Parathyroid adenoma (tissue), 2 donors: ENCODE measurements around the gene POLN.

Experiments used
- H2AFZ ChIP-seq: fragments of 300-600 bp; sonication (generic); one replicate; pipeline ENCODE4 v1.7.0; 2017; ENCODE audit warnings: antibody characterized with exemption, mild to moderate bottlenecking
- H3K27ac ChIP-seq: fragments of 300-600 bp; sonication (generic); one replicate; pipeline ENCODE4 v1.7.0; 2017
- H3K27me3 ChIP-seq: fragments of 300-600 bp; sonication (generic); one replicate; pipeline ENCODE4 v1.7.0; 2017; ENCODE audit warnings: low read length; ENCODE audit not compliant: control insufficient read depth, insufficient read depth
- H3K36me3 ChIP-seq: fragments of 300-600 bp; sonication (generic); one replicate; pipeline ENCODE4 v1.7.0; 2017; ENCODE audit warnings: low read length; ENCODE audit not compliant: control insufficient read depth, insufficient read depth
- H3K4me1 ChIP-seq: fragments of 300-600 bp; sonication (generic); one replicate; pipeline ENCODE4 v1.7.0; 2017; ENCODE audit warnings: control low read depth
- H3K4me2 ChIP-seq: fragments of 300-600 bp; sonication (generic); one replicate; pipeline ENCODE4 v1.7.0; 2017; ENCODE audit warnings: low read length
- H3K4me3 ChIP-seq: fragments of 300-600 bp; sonication (generic); one replicate; pipeline ENCODE4 v1.7.0; 2017; ENCODE audit warnings: low read depth, low read length
- H3K79me2 ChIP-seq: fragments of 300-600 bp; sonication (generic); one replicate; pipeline ENCODE4 v1.7.0; 2017; ENCODE audit warnings: control low read depth
- H3K9ac ChIP-seq: fragments of 300-600 bp; sonication (generic); one replicate; pipeline ENCODE4 v1.7.0; 2017; ENCODE audit warnings: mild to moderate bottlenecking
- H3K9me3 ChIP-seq: fragments of 300-600 bp; sonication (generic); one replicate; pipeline ENCODE4 v1.7.0; 2017; ENCODE audit warnings: low read length; ENCODE audit not compliant: control insufficient read depth
- TF ChIP-seq, protein P1 (sequence below): fragments of 300-600 bp; sonication (generic); IDR thresholded peaks from one replicate; pipeline ENCODE4 v1.7.0; 2017; ENCODE audit warnings: antibody characterized with exemption, mild to moderate bottlenecking
- donor health status: primary hyperparathyroidism.

The POLN gene

DNA sequence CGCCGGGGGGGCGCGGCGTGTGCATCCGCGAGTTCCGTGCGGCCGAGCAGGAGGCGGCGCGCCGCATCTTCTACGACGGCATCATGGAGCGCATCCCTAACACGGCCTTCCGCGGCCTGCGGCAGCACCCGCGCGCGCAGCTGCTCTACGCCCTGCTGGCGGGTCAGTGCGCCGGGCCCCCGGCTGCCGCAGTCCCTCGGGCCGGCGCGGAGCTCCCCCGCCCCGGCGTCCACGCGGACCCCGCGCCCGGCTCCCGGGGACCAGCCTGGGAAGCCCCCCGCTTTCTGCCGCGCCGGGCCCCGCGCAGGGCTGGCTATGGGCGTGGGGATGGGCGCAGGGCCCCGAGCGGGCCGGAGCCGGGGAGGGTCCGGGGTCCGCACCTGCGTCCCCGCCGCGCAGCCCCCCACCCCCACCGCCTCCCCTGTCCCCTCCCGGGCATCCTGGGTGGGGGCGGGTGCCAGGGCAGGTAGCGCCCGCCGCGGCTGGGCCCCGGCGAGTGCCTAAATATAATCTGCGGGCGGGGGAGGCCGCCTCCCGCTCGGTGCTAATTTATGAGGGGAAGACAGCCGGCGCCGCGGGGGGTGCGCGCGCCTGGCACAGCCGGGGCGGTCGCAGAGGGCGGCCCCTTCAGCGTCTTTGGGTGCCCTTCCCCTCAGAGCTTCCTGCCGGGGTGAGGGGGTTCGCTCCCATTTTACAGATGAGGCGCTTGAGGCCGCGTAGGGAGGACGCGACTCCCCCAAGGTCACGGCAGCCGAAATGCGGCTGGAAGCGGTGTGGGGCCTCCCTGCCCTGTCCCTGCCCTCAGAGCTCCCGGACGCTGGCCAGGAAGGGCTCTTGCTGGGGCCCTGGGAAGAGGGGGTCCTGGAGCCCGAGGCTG, 182.0 kb downstream of the POLN start:
- Histone ChIP-seq H3K9ac (no peak overlapping the region), H3K4me2 (no peak overlapping the region), H3K27me3 (no peaks in the 10 kb centered on the region), H2AFZ (no peak overlapping the region), H3K4me1 (no peaks in the 10 kb centered on the region), H3K79me2 (no peaks in the 10 kb centered on the region), H3K9me3 (no peaks in the 10 kb centered on the region), H3K36me3 (no peaks in the 10 kb centered on the region), H3K27ac (no peak overlapping the region), H3K4me3 (no peak overlapping the region)
- TF ChIP-seq, protein P1, sequence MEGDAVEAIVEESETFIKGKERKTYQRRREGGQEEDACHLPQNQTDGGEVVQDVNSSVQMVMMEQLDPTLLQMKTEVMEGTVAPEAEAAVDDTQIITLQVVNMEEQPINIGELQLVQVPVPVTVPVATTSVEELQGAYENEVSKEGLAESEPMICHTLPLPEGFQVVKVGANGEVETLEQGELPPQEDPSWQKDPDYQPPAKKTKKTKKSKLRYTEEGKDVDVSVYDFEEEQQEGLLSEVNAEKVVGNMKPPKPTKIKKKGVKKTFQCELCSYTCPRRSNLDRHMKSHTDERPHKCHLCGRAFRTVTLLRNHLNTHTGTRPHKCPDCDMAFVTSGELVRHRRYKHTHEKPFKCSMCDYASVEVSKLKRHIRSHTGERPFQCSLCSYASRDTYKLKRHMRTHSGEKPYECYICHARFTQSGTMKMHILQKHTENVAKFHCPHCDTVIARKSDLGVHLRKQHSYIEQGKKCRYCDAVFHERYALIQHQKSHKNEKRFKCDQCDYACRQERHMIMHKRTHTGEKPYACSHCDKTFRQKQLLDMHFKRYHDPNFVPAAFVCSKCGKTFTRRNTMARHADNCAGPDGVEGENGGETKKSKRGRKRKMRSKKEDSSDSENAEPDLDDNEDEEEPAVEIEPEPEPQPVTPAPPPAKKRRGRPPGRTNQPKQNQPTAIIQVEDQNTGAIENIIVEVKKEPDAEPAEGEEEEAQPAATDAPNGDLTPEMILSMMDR: no peak

DNA sequence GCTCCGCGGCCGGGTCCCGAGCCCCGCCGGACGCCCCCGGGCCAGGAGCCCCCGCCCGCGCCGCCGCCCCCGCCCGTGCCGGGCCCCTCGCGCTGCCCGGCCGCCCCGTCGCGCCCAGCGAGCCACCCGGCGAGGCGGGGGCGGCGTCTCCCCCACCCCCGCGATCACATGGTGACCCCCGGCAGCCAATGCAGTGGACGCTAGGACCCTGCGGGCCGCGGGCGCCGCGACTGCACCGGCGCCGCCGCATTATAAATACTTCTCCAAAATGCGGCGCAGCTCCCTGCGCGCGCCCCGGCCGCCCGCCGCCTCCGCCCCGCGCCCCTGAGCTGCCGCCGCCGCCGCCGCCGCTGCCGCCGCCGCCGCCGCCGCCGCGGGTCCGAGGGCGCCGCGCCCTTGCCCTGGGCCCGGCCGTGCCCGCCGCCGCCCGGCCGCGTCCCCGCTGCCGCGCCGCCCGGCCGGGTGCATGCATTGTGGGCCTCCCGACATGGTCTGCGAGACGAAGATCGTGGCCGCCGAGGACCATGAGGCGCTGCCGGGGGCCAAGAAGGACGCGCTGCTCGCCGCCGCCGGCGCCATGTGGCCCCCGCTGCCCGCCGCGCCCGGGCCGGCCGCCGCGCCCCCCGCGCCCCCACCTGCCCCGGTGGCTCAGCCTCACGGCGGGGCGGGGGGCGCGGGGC, 182.7 kb downstream of the POLN start, which contains the start of gene NAT8L:
Gene NAT8L, plus strand, starts transcription at position 282 of the 680 bp plus-strand sequence. Its CDS starts 185 bp downstream, at position 467.
- Histone ChIP-seq H3K4me1 (no peaks in the 10 kb centered on the region), H3K4me2 (no peak within 1 kb of the TSS), H3K9ac (no peak within 1 kb of the TSS), H3K27me3 (no peaks in the 10 kb centered on the region), H3K4me3 (no peak within 1 kb of the TSS), H3K36me3 (no peaks in the 10 kb centered on the region), H3K79me2 (no peaks in the 10 kb centered on the region), H2AFZ (no peak within 1 kb of the TSS), H3K27ac (no peak within 1 kb of the TSS), H3K9me3 (no peaks in the 10 kb centered on the region)
- TF ChIP-seq, protein P1: no peak

DNA sequence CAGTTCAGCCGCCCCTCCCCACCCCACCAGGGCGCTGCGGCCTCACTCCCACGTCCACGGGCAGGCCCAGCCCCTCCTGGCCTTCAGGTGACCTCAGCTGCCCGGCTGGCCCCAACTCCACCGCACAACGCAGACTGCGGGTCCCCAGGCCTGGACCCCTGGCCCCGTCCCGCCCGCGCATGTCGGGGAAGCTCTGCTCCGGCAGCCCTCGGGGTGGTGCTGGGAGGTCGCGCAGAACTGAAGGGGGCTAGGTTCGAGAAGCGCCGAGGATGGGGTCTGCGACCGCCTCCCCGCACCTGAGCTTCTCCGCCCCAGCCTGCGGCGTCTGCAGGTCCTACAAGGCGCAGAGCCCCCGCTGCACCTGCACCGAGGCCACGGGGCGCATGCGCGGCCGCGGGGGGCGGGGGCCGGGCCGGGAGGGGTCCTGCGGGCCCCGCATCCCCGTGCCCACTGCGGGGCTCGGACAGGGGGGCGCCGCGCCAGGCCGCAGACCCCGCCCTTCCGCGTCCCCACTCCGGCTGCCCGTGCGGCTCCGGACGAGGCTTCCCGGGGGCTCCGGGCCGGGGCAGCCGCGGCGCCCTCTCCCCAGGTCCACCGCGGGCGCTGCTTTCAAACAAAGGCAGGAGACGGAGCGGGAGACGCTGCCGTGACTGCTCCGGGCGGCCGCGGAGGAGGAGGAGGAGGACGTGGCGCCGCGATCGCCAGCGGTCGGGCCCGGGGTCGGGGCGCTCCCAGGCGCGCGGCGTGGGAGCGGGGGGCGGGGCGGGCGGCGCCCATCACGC, 183.5 kb downstream of the POLN start:
- H3K27me3 ChIP-seq: no peaks in the 10 kb centered on the region
- H3K9ac ChIP-seq: no peak overlapping the region
- H3K4me2 ChIP-seq: no peak overlapping the region
- TF ChIP-seq, protein P1: no peak
- no peak overlapping the region for H3K27ac ChIP-seq
- no peaks in the 10 kb centered on the region for H3K4me1 ChIP-seq
- H2AFZ ChIP-seq: no peak overlapping the region
- no peak overlapping the region for H3K4me3 ChIP-seq
- no peaks in the 10 kb centered on the region for H3K36me3 ChIP-seq
- no peaks in the 10 kb centered on the region for H3K9me3 ChIP-seq
- H3K79me2 ChIP-seq: no peaks in the 10 kb centered on the region

DNA sequence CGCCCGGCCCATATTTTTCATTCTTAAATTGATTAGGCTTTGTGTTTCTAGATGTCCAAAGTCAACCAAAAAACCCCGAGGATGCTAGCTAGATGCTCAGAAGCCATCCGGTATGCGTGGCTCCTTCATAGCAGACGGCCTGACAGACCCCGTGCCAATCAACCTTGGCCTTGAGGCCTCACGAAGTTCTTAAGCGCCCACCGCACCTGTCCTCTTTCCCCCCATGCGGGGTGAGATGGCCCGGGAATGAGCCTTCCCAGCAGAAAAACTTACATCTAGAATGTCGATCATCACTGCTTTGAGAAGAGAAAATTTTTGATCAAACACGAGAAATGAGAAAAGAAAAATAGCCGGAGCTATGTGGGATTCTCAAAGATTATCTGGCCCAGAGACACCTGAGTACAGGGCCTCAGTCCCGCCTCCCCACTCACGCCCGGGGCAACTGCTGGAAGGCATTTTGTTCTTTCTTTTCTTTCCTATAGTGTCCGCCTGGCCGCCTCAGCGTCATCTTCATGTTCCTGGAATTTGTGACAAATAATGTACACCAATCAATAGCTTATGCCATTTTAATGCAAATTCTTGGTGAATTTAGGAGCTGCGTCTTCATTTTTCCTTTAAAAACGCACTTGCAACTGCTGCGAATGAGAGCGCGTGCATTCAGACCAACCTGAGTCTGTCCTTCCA, 184.4 kb downstream of the POLN start:
- no peak overlapping the region for H3K4me3 ChIP-seq
- TF ChIP-seq, protein P1: no peak
- H3K9me3 ChIP-seq: no peaks in the 10 kb centered on the region
- no peaks in the 10 kb centered on the region for H3K4me1 ChIP-seq
- H3K36me3 ChIP-seq: no peaks in the 10 kb centered on the region
- no peak overlapping the region for H2AFZ ChIP-seq
- H3K27ac ChIP-seq: no peak overlapping the region
- no peak overlapping the region for H3K9ac ChIP-seq
- no peak overlapping the region for H3K4me2 ChIP-seq
- H3K27me3 ChIP-seq: no peaks in the 10 kb centered on the region
- H3K79me2 ChIP-seq: no peaks in the 10 kb centered on the region
